ENCODE measurements around the gene SCART1. TPM values are rescaled to one million over a fixed set of nuclear protein-coding genes. Genes with fewer than 3 reads are reported as not detected.

SCART1 gene
- total RNA-seq, 1 experiment from 2014 or later = 3.7 TPM

DNA sequence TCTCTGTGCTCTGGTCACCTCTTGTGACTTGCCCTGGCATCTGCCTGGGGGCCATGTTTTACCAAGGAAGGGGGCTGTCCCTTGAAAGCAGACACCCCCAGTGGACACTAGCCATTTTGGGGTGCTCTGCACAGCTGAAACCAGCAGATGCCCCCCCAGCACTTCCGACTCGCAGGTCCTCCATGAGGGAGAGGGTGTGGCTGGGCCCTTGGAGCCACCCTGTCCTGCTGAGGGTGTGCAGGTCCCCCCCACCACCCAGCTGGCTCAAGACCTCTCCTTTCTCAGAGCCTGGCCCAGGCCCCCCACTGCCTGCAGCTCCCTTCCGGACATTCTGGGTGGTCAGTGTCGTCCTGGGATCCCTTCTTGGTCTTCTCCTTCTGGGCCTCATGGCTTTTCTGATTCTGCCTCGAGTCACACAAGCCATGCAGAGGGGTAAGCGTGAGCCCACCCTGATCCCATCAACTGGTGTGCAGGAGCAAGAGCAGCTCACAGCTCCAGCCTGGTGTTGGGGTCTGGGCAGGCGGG lies 12.3 kb downstream of the SCART1 start:
- ATAC-seq (no peak), DNase-seq (ENCODE audit: low read depth, low spot score) (no peak)
- Histone ChIP-seq H2AFZ (ENCODE audit: low read depth, low read length, poor library complexity, severe bottlenecking) (no peak overlapping the region), H3K36me3 (ENCODE audit: control insufficient read depth in 1 of 2, insufficient read depth in 2 of 2, low read length in 2 of 2) (no peaks in the 10 kb centered on the region), H3K79me2 (ENCODE audit: insufficient read depth, low read length) (no peaks in the 10 kb centered on the region), H3K9ac (ENCODE audit: low read length) (no peak overlapping the region), H3K27ac (ENCODE audit: low read depth, low read length) (no peak overlapping the region), H3K4me1 (ENCODE audit: control insufficient read depth in 1 of 2, insufficient read depth in 2 of 2, low read length in 2 of 2) (no peaks in the 10 kb centered on the region), H3K9me3 (ENCODE audit: control insufficient read depth in 1 of 2, insufficient read depth in 1 of 2, low read depth in 1 of 2, low read length in 2 of 2) (no peaks in the 10 kb centered on the region), H3K4me3 (replicated peaks in 1 of 2; ENCODE audit: low read depth in 1 of 2, low read length in 2 of 2) (no peak overlapping the region), H4K20me1 (ENCODE audit: insufficient read depth) (no peaks in the 10 kb centered on the region), H3K27me3 (ENCODE audit: insufficient read depth, low read length) (no peaks in the 10 kb centered on the region), H3K9me2 (ENCODE audit: insufficient read depth) (no peaks in the 10 kb centered on the region), H3K4me2 (ENCODE audit: low read length) (no peak overlapping the region)
- intact Hi-C loops (cut with micrococcal nuclease) = no loop called here
- BruUV-seq (replicated peaks) = no TSS peak
- CTCF ChIA-PET = no interaction called here
- RAD21 ChIA-PET (ENCODE audit: low non-redundant PET in 1 of 2, low total read pairs in 2 of 2, uncharacterized antibody in 2 of 2, unreplicated experiment in 2 of 2) = no interaction called here
- POLR2A ChIA-PET = no interaction called here
- TF ChIP-seq SRF (IDR thresholded peaks at IDR 0.05; ENCODE audit: low read depth) = no peak
- no peak for TF ChIP-seq ZNF274 (IDR thresholded peaks at IDR 0.05; ENCODE audit: low read depth, low read length)
- TF ChIP-seq SP1 (IDR thresholded peaks at IDR 0.05; ENCODE audit: low read depth) = no peak
- no peak for TF ChIP-seq YY1 (IDR thresholded peaks at IDR 0.05; ENCODE audit: extremely low read depth, insufficient replicate concordance, low read depth, low read length)
- TF ChIP-seq POLR2A (IDR thresholded peaks at IDR 0.05; ENCODE audit: borderline replicate concordance, extremely low read depth, insufficient read depth, insufficient read length) = no peak
- no peak for TF ChIP-seq SIN3A (IDR thresholded peaks at IDR 0.05; ENCODE audit: low read depth)
- no peak for TF ChIP-seq ZFX (IDR thresholded peaks at IDR 0.05)
- no peak for TF ChIP-seq ELF1 (IDR thresholded peaks at IDR 0.05; ENCODE audit: borderline replicate concordance, low read depth)
- no peak for TF ChIP-seq CEBPB (IDR thresholded peaks at IDR 0.05; ENCODE audit: low read depth)
- TF ChIP-seq, protein P1, sequence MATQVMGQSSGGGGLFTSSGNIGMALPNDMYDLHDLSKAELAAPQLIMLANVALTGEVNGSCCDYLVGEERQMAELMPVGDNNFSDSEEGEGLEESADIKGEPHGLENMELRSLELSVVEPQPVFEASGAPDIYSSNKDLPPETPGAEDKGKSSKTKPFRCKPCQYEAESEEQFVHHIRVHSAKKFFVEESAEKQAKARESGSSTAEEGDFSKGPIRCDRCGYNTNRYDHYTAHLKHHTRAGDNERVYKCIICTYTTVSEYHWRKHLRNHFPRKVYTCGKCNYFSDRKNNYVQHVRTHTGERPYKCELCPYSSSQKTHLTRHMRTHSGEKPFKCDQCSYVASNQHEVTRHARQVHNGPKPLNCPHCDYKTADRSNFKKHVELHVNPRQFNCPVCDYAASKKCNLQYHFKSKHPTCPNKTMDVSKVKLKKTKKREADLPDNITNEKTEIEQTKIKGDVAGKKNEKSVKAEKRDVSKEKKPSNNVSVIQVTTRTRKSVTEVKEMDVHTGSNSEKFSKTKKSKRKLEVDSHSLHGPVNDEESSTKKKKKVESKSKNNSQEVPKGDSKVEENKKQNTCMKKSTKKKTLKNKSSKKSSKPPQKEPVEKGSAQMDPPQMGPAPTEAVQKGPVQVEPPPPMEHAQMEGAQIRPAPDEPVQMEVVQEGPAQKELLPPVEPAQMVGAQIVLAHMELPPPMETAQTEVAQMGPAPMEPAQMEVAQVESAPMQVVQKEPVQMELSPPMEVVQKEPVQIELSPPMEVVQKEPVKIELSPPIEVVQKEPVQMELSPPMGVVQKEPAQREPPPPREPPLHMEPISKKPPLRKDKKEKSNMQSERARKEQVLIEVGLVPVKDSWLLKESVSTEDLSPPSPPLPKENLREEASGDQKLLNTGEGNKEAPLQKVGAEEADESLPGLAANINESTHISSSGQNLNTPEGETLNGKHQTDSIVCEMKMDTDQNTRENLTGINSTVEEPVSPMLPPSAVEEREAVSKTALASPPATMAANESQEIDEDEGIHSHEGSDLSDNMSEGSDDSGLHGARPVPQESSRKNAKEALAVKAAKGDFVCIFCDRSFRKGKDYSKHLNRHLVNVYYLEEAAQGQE (IDR thresholded peaks at IDR 0.05; ENCODE audit: low read depth) = no peak
- TF ChIP-seq, protein P2, sequence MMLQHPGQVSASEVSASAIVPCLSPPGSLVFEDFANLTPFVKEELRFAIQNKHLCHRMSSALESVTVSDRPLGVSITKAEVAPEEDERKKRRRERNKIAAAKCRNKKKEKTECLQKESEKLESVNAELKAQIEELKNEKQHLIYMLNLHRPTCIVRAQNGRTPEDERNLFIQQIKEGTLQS (IDR thresholded peaks at IDR 0.05) = no peak
- TF ChIP-seq, protein P3, sequence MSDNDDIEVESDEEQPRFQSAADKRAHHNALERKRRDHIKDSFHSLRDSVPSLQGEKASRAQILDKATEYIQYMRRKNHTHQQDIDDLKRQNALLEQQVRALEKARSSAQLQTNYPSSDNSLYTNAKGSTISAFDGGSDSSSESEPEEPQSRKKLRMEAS (IDR thresholded peaks at IDR 0.05) = no peak
- TF ChIP-seq EZH2 (IDR thresholded peaks at IDR 0.05) = no peak

Data from HCT116 (cell line).